Right renal cortex interstitium (tissue), 3 donors: ENCODE measurements around the gene MED15. TPM values are rescaled to one million over a fixed set of nuclear protein-coding genes. Genes with fewer than 3 reads are reported as not detected.
"Not testable (repeated sequence)": the region's sequence is repeated elsewhere in the genome, so short reads cannot be mapped to it uniquely, and the experiment has no call there.

ENCODE experiments used
- DNase-seq, 3 donors: peaks; one replicate each; pipeline ENCODE4 v3.0.0-alpha.2; 2013; ENCODE audit warnings: low read depth in 3 of 3, low spot score in 2 of 3
- polyA plus RNA-seq, 3 donors: library from polyadenylated mRNA; unstranded; fragments of 120-200 nt; gene quantifications; one replicate each; pipeline ENCODE4 v1.2.1, GENCODE V29; 2013; ENCODE audit not compliant: insufficient read length in 3 of 3

The MED15 gene
- polyA plus RNA-seq, 3 donors: 31.5 to 38.0 (median 35.1) TPM

GRCh38 chr22:20479612-20480196 is 27.7 kb upstream of the MED15 start:
- DNase-seq: no peak

DNA sequence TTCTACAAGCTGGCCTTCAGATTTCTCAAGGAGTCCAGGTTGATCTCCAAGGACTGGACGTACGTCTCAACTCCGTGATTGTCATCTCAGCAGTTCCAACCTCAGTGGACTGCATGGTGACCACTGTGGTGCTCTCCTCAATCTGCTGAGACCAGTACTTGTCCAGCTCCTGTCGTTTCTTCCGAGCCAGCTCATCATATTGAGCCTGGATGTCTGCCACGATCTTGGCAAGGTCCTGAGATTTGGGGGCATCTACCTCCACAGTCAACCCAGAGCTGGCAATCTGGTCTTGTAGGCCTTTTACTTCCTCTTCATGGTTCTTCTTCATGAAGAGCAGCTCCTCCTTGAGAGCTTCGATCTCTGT is 24.3 kb upstream of the MED15 start:
- not testable (repeated sequence) for DNase-seq

- no peak for DNase-seq
These were observed 23.6 kb upstream of the MED15 start for GRCh38 chr22:20483771-20484170.

- no peak for DNase-seq
These were observed 22.3 kb upstream of the MED15 start for GRCh38 chr22:20484948-20485683.

- DNase-seq: no peak
These were observed 21.2 kb upstream of the MED15 start for GRCh38 chr22:20486229-20486628.

DNA sequence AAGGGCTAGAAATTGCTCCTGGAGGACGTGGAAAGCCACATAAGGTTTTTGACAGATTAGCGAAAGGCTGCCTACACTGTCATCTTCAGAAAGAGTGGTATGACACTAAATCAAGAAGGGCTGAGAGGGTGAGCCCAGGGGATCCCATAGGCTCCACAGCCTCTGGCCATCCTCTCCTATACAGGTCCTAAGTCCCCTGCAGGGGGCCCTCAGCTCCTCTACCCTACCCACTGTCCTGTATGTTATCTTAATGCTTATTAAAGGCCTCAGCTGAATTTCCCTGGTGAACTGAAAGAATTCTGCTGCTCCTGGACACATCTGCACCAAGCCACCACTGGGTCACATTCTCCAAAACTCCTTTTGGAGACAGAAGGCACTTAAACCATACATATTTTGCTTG is 19.7 kb upstream of the MED15 start:
- DNase-seq: no peak

GRCh38 chr22:20488946-20489345 is 18.5 kb upstream of the MED15 start:
- DNase-seq: no peak

DNA sequence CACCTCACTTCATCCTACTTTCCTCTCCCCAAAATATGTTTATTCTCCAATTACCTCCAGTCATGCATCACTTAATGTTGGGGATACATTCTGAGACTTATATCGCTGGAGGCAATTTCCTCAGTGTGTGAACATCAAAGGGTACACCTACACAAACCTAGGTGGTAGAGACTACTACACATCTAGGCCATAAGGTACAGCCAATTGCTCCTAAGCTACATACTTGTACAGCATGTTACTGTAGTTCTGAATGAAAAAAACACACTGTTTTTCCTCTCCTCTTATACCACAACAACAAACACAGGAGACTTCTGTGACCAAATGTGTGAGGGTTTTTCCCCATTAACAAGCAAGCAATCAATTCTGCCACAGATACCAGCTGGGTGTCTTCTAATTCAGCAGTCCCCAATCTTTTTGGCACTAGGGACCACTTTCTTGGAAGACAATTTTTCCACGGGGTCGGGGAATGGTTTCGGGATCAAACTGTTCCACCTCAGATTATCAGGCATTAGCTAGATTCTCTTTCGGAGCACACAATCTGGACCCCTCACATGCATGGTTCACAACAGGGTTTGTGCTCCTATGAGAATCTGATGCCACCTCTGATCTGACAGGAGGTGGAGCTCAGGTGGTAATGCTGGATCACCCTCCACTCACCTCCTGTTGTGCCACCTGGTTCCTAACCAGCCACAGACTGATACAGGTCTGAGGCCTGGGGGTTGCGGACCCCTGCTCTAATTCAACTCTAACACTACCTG is 17.0 kb upstream of the MED15 start:
- DNase-seq: no peak

- DNase-seq: no peak
These were observed 16.5 kb upstream of the MED15 start for GRCh38 chr22:20490941-20491307.

- no peak for DNase-seq
These were observed 16.1 kb upstream of the MED15 start for GRCh38 chr22:20491346-20491745.

DNA sequence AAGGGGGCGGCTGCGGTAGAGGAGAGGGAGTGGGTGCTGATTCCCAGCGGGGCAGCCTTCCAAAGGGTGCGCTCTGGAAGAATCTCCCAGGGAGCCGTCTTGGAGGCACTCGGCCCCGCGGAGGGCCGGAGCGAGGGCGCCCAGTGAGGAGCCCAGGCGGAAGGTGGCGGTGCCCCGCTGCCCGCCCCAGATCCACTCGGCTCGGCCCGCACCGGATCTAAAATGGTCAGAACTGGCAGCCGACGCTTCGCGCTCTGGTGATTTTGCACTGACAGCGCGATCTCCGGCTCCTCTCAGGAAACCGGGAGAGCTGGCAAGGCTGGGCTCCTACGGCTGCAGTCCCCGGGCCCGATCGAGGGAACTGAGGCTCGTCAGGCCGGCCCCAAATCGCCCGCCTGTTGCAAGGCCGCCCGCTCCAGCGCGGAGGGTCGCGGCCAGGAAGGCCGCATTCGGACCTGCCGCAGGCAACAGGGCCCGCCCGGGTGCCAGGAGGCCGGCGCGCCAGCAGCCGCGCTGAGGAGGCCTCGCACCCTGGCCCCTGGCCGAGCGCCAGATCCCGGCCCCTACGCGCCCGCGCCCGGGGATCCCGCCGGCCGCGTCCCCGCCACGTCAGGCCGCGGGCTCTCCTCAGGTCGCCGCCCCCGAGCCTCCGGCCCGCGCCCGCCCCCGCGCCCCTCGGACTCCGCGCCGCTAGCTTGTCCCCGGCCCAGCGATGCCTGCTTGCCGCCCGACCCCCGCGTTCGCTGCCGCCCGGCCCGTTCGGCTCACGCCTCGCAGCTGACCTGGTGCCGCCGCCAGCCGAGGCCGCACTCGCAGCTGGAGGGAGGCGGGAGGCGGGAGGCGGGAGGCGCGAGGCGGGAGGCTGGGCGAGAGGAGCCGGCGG is 12.2 kb upstream of the MED15 start, which contains the start of gene KLHL22:
Gene KLHL22, minus strand, starts transcription at position 818 of the 883 bp plus-strand sequence. CDS start 6,584 bp downstream, outside the sequence.
- peak in 1 of 3 donors; percentile 15 for DNase-seq

DNA sequence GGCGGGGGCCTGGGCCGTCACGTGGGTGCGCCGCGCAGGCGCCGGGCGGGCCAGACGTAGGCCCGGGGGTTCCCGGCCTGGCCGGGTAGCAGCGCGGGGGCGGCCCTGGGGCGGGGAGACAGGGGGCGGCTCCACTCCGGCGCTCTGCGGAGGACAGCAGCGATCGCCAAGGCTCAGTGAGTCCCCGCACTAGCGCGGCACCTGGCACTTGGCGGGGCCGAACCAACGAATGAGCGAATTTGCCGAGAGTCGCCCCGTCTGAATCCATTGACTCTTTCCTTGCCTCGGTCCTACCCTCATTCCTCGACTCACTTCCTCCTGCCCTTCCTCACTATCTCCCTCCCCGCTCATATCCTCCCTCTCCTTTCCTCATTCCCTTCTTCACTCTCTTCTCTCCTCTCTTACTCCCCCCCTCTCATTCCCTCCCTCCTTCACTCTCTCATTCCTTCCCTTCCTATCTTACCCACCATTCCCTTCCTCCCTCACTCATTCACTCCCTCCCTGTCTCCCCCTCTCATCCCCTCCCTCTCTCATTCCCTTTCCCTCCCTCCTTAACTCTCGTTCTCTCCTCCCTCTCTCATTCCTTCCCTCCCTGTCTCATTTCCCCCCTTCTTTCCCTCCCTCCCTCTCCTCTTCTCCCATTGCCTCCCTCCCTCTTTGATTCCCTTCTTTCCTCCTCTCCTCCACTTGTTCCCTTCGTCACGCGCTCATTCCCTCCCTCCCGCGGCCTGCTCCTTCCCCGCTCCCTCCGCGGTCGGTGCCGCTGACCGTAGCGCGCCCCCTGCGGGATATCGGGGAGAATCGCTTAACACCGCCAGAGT is 11.3 kb upstream of the MED15 start:
- peak; percentile 80 to 88 (median 82) for DNase-seq

GRCh38 chr22:20497426-20497825 is 10.0 kb upstream of the MED15 start:
- no peak for DNase-seq

- no peak for DNase-seq
These were observed 8.5 kb upstream of the MED15 start for GRCh38 chr22:20498913-20499312.

- DNase-seq: no peak
These were observed 7.6 kb upstream of the MED15 start for GRCh38 chr22:20499769-20500168.

DNA sequence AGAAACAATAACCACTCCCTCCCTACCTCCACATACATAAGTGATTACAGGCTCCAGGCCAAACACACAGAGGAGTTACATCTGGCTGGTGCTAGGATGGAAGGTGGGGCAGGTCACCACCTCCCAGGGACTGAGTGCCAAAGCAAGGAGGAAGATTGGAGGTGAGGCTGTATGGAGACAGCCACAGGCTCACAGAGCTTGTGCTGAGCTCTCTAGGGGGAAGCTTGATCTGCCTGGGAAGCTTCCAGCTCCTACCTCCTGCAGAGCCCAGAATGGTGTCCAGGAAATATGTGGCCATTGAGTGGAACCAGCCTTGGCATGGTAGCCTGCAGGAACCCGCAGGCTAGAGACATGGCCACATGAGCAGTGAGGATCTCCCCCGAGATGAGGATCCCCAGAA is 3.6 kb upstream of the MED15 start:
- DNase-seq: no peak

DNA sequence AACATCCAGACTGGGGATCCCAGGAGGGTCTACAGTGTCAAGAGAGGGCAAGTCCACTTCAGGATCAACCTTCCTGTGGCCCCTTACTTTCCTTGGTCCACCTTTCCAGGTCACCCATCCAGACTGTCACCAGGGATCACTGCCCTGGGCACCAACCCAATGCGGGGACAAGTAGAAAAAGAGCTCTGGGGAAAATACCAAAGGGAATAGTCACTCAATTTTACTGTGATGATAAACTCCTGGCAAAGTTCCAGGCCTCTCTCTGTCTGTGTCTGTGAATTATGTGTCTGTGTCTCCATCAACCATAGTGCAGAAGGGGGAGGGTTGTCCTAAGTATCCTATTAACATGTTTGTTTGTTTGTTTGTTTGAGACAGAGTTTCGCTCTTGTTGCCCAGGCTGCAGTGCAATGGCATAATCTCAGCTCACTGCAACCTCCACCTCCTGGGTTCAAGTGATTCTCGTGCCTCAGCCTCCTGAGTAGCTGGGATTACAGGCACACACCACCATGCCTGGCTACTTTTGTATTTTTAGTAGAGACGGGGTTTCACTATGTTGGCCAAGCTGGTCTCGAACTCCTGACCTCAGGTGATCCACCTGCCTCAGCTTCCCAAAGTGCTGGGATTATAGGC is 3.0 kb upstream of the MED15 start:
- not testable (repeated sequence) for DNase-seq

GRCh38 chr22:20506543-20507252 is 712 bp upstream of the MED15 start:
- no peak for DNase-seq
